GM18508 (cell line): Measurements from ENCODE around the gene RACGAP1.
"Not testable (repeated sequence)": the region's sequence is repeated elsewhere in the genome, so short reads cannot be mapped to it uniquely, and the experiment has no call there.

ENCODE experiments used
- ATAC-seq: cut with Tn5 transposase; IDR thresholded peaks from one replicate; pipeline ENCODE4 v1.9.1; 2021; ENCODE audit warnings: moderate number of reproducible peaks; ENCODE audit not compliant: insufficient read depth, unreplicated experiment

RACGAP1 gene

GRCh38 chr12:50038336-50038735 lies 13.0 kb upstream of the RACGAP1 start:
- no peak for ATAC-seq

GRCh38 chr12:50032854-50033581 lies 7.7 kb upstream of the RACGAP1 start:
- no peak for ATAC-seq

GRCh38 chr12:50032515-50032853 lies 7.2 kb upstream of the RACGAP1 start:
- no peak for ATAC-seq

- not testable (repeated sequence) for ATAC-seq
Measured at GRCh38 chr12:50030449-50030848, 5.2 kb upstream of the RACGAP1 start.

- ATAC-seq, result no peak
Measured at GRCh38 chr12:50026691-50027090, 1.4 kb upstream of the RACGAP1 start.

GRCh38 chr12:50024805-50025186 lies 498 bp downstream of the RACGAP1 start:
- no peak for ATAC-seq

- no peak for ATAC-seq
Measured at GRCh38 chr12:50024227-50024626, 1.1 kb downstream of the RACGAP1 start.

GRCh38 chr12:50022903-50023302 lies 2.4 kb downstream of the RACGAP1 start:
- ATAC-seq, result no peak

GRCh38 chr12:50021031-50021430 lies 4.3 kb downstream of the RACGAP1 start:
- no peak for ATAC-seq

GRCh38 chr12:50019524-50019923 lies 5.8 kb downstream of the RACGAP1 start:
- no peak for ATAC-seq

- ATAC-seq, result no peak
Measured at GRCh38 chr12:50018968-50019367, 6.3 kb downstream of the RACGAP1 start.

GRCh38 chr12:50018154-50018553 lies 7.1 kb downstream of the RACGAP1 start:
- no peak for ATAC-seq

GRCh38 chr12:50017641-50018040 lies 7.7 kb downstream of the RACGAP1 start:
- ATAC-seq, result no peak

GRCh38 chr12:50016501-50017475 lies 8.5 kb downstream of the RACGAP1 start:
- no peak for ATAC-seq

- no peak for ATAC-seq
Measured at GRCh38 chr12:50014342-50014741, 11.0 kb downstream of the RACGAP1 start.

- ATAC-seq, result no peak
Measured at GRCh38 chr12:50013361-50014147, 11.7 kb downstream of the RACGAP1 start.

- no peak for ATAC-seq
Measured at GRCh38 chr12:50006754-50007442, 18.4 kb downstream of the RACGAP1 start.

- no peak for ATAC-seq
Measured at GRCh38 chr12:50006280-50006679, 19.0 kb downstream of the RACGAP1 start.

GRCh38 chr12:50005175-50005574 lies 20.1 kb downstream of the RACGAP1 start:
- no peak for ATAC-seq

GRCh38 chr12:50004696-50005095 lies 20.6 kb downstream of the RACGAP1 start:
- no peak for ATAC-seq
